ENCODE results near the gene EN2.

EN2 gene

DNA sequence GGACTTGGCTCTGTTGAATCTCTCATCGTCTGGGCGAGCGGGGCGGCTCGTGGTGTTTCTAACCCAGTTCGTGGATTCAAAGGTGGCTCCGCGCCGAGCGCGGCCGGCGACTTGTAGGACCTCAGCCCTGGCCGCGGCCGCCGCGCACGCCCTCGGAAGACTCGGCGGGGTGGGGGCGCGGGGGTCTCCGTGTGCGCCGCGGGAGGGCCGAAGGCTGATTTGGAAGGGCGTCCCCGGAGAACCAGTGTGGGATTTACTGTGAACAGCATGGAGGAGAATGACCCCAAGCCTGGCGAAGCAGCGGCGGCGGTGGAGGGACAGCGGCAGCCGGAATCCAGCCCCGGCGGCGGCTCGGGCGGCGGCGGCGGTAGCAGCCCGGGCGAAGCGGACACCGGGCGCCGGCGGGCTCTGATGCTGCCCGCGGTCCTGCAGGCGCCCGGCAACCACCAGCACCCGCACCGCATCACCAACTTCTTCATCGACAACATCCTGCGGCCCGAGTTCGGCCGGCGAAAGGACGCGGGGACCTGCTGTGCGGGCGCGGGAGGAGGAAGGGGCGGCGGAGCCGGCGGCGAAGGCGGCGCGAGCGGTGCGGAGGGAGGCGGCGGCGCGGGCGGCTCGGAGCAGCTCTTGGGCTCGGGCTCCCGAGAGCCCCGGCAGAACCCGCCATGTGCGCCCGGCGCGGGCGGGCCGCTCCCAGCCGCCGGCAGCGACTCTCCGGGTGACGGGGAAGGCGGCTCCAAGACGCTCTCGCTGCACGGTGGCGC is at the start of gene EN2:
EN2 (plus strand) TSS at position 19 of the 767 bp plus-strand sequence; CDS start at position 268, 249 bp downstream.
- intact Hi-C loops (cut with DNase I; ENCODE audit: low total_unique reads): loop anchor here (5.0 kb wide), 1 partner anchor 391 kb away; no protein-coding TSS in a partner anchor

GRCh38 chr7:155408651-155409586 is 49.0 kb upstream of the EN2 start:
- no peak for DNase-seq
- intact Hi-C loops (cut with DNase I; ENCODE audit: low total_unique reads): no loop called here
- H3K36me3 ChIP-seq: no peaks in the 10 kb centered on the region
- H3K9me3 ChIP-seq: no peaks in the 10 kb centered on the region
- H3K4me3 ChIP-seq: no peak overlapping the region
- no peak overlapping the region for H3K27ac ChIP-seq
- H3K4me1 ChIP-seq: peaks cover 0 to 4% (median 0%) of the 10 kb centered on the region in 4 donors
- no peak for TF ChIP-seq CTCF (IDR thresholded peaks at IDR 0.05)
- peaks cover 0 to 68% of the 10 kb centered on the region in 2 donors for H3K27me3 ChIP-seq

More for the DNA sequence above, at the start of gene EN2:
- DNase-seq: no peak
- no peaks in the 10 kb centered on the region for H3K36me3 ChIP-seq
- TF ChIP-seq CTCF (IDR thresholded peaks at IDR 0.05): no peak
- H3K4me1 ChIP-seq: peaks cover 0 to 55% (median 46%) of the 10 kb centered on the region in 4 donors
- no peaks in the 10 kb centered on the region for H3K9me3 ChIP-seq
- H3K27me3 ChIP-seq: peaks cover 3 to 96% of the 10 kb centered on the region in 2 donors
- H3K4me3 ChIP-seq: peak within 1 kb of the TSS; percentile 45
- no peak within 1 kb of the TSS for H3K27ac ChIP-seq

DNA sequence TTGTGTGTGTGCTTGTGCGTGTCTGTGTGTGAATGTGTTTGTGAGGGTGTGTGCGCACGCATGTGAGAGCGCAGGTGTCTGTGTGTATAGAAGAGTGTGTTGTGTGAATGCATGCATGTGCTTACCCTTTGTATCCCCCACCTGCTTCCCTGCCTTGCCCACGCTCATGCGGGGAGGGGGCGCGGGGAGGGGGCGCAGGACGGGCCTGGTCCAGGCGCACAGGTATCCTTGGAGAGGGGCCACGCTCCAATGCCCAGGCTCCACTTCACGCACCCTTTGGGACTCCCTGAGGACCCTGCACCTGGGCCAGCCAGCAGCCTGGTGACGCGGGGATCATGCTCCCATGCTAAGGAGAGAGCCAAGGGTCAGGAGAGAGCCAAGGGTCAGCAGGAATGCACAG is 47.9 kb upstream of the EN2 start:
- no peaks in the 10 kb centered on the region for H3K36me3 ChIP-seq
- H3K27ac ChIP-seq: no peak overlapping the region
- H3K9me3 ChIP-seq: no peaks in the 10 kb centered on the region
- no peak for DNase-seq
- no peak overlapping the region for H3K4me3 ChIP-seq
- peaks cover 0 to 4% (median 0%) of the 10 kb centered on the region in 4 donors for H3K4me1 ChIP-seq
- H3K27me3 ChIP-seq: peaks cover 0 to 57% of the 10 kb centered on the region in 2 donors
- no peak for TF ChIP-seq CTCF (IDR thresholded peaks at IDR 0.05)
- intact Hi-C loops (cut with DNase I; ENCODE audit: low total_unique reads): no loop called here

DNA sequence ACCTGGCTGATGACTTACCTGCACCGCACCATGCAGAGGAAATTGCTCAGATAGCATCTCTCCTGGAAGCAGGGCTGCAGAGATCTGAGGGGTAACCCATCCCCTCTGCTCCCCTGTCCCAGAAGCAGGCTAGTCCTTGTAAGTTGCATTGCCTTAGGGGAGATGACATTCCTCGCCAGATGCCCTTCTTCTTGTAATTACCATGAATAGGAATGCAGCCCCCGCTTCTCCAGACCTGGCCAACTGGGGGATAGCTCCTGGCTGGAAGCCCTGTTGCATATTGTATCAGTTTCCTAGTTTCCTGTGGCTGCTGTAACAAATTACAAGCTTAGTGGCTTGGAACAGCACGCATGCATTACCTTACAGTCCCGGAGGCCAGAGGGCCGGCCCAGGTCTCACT is 47.5 kb upstream of the EN2 start:
- Histone ChIP-seq H3K4me1 (peaks cover 0 to 4% (median 0%) of the 10 kb centered on the region in 4 donors), H3K27ac (no peak overlapping the region), H3K9me3 (no peaks in the 10 kb centered on the region), H3K27me3 (peaks cover 0 to 55% of the 10 kb centered on the region in 2 donors), H3K36me3 (no peaks in the 10 kb centered on the region), H3K4me3 (no peak overlapping the region)
- no peak for DNase-seq
- TF ChIP-seq CTCF (IDR thresholded peaks at IDR 0.05): no peak
- intact Hi-C loops (cut with DNase I; ENCODE audit: low total_unique reads): no loop called here

- TF ChIP-seq CTCF (IDR thresholded peaks at IDR 0.05): no peak
- no peak overlapping the region for H3K4me3 ChIP-seq
- no peak for DNase-seq
- peaks cover 0 to 45% of the 10 kb centered on the region in 2 donors for H3K27me3 ChIP-seq
- intact Hi-C loops (cut with DNase I; ENCODE audit: low total_unique reads): no loop called here
- no peaks in the 10 kb centered on the region for H3K9me3 ChIP-seq
- H3K27ac ChIP-seq: no peak overlapping the region
- no peaks in the 10 kb centered on the region for H3K36me3 ChIP-seq
- peaks cover 0 to 4% (median 0%) of the 10 kb centered on the region in 4 donors for H3K4me1 ChIP-seq
Measured at GRCh38 chr7:155411718-155412415, 46.1 kb upstream of the EN2 start.
